Pancreas (tissue), 10 donors: ENCODE measurements around the gene BRDT. TPM values are rescaled to one million over a fixed set of nuclear protein-coding genes. Genes with fewer than 3 reads are reported as not detected.

Experiments used
- ATAC-seq, 4 donors: fragments of 200-7000 bp; cut with Tn5 transposase; one replicate each; pipeline versions ENCODE4 v1.8.0 to v1.9.1; 2020; ENCODE audit warnings: mild to moderate bottlenecking in 4 of 4, moderate library complexity in 4 of 4
- DNase-seq, 6 donors: peaks; one replicate each; pipeline ENCODE4 v3.0.0-alpha.2; 2020
- FAIRE-seq: peaks from 2 replicates; lab custom pipeline; 2012; peaks lifted over from hg19 to GRCh38; lab: Jason Lieb, UNC
- H3K27ac ChIP-seq, 4 donors: fragments of 200-600 bp; sonication (generic); 1 replicate in 3 of 4; 2 replicates in 1 of 4; pipeline versions ENCODE4 v1.5.0 to v1.8.0; 2020
- H3K27me3 ChIP-seq, 4 donors: fragments of 200-600 bp; one replicate each; pipeline ENCODE4 v1.8.0; 2021
- H3K36me3 ChIP-seq, 3 donors: fragments of 200-600 bp; sonication (generic) in 1 of 3; one replicate each; pipeline versions ENCODE4 v1.5.0 to v1.8.0; 2020 to 2021
- H3K4me1 ChIP-seq, 3 donors: fragments of 200-600 bp; one replicate each; pipeline ENCODE4 v1.8.0; 2021
- H3K4me3 ChIP-seq, 4 donors: fragments of 200-600 bp; sonication (generic) in 2 of 4; one replicate each; pipeline versions ENCODE4 v1.5.0 to v1.8.0; 2020 to 2021
- H3K9me3 ChIP-seq, 4 donors: fragments of 200-600 bp; one replicate each; pipeline ENCODE4 v1.8.0; 2021
- WGBS, 2 donors: extraction: QIAGEN DNeasy Blood & Tissue Kit; methylation state at CpG; one replicate each; pipeline ENCODE4 v1.1.7; 2013; 5-methylcytosine and 5-hydroxymethylcytosine counted together
- intact Hi-C, 3 donors: fragments of 100-400 bp; cut with DNase I; formaldehyde crosslinking; loops; one replicate each; pipeline versions ENCODE4 v1.11.1 to v1.14.2; 2022
- polyA plus RNA-seq, 2 donors: library from polyadenylated mRNA; stranded (reverse); fragments of 200-250 nt; gene quantifications; one replicate each; pipeline ENCODE4 v1.2.3, GENCODE V29; 2013
- total RNA-seq, 6 donors: library from RNA; stranded (reverse); fragmentation: NEBNext Ultra II Directional in 4 of 6; extraction: Animal tissue kit (Norgen Biotek cat#: 25700) in 4 of 6; gene quantifications; one replicate each; pipeline versions ENCODE4 v1.2.1 to v1.2.4, GENCODE V29; 2021 to 2023
- TF ChIP-seq, protein P1 (sequence below), 4 donors: fragments of 200-600 bp; sonication (generic) in 3 of 4; IDR thresholded peaks; one replicate each; pipeline versions ENCODE4 v1.5.0 to v1.8.0; 2021; ENCODE audit warnings: antibody characterized with exemption in 4 of 4
- donor health status: healthy with polysubstance abuse.
- donor health status: DM: no; HTN: no; CAD: no; lungs with moderate emphysema.
- donor health status: DM: no; HTN: no; CAD: no.
- donor health status: control.
- donor health status: control.
- donor health status: Bipolar disorder and iron deficiency.
- donor health status: DM: yes; HTN: yes; CAD: no.
- donor health status: DM: no; HTN: no; CAD: no.
- donor health status: DM: no; HTN: no; CAD: no.
- donor health status: DM: yes; HTN: yes; CAD: no.

The BRDT gene
- total and polyA plus RNA-seq, 8 donors: not detected

- H3K4me1 ChIP-seq: no peaks in the 10 kb centered on the region
- H3K4me3 ChIP-seq: no peak overlapping the region
- ATAC-seq (no peak), DNase-seq (no peak), FAIRE-seq (no peak)
- WGBS, 2 donors: 87 to 88% methylated on average over 4 of the region's 4 CpGs
- intact Hi-C loops: loop anchor here (5.0 to 10.0 kb wide), 3 partner anchors 311 to 414 kb away; no protein-coding TSS in a partner anchor
- no peaks in the 10 kb centered on the region for H3K27me3 ChIP-seq
- TF ChIP-seq, protein P1, sequence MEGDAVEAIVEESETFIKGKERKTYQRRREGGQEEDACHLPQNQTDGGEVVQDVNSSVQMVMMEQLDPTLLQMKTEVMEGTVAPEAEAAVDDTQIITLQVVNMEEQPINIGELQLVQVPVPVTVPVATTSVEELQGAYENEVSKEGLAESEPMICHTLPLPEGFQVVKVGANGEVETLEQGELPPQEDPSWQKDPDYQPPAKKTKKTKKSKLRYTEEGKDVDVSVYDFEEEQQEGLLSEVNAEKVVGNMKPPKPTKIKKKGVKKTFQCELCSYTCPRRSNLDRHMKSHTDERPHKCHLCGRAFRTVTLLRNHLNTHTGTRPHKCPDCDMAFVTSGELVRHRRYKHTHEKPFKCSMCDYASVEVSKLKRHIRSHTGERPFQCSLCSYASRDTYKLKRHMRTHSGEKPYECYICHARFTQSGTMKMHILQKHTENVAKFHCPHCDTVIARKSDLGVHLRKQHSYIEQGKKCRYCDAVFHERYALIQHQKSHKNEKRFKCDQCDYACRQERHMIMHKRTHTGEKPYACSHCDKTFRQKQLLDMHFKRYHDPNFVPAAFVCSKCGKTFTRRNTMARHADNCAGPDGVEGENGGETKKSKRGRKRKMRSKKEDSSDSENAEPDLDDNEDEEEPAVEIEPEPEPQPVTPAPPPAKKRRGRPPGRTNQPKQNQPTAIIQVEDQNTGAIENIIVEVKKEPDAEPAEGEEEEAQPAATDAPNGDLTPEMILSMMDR (IDR thresholded peaks at IDR 0.05): no peak
- H3K27ac ChIP-seq: no peak overlapping the region
- no peaks in the 10 kb centered on the region for H3K9me3 ChIP-seq
- H3K36me3 ChIP-seq: no peaks in the 10 kb centered on the region
Observed at GRCh38 chr1:91925644-91926435, 23.4 kb upstream of the BRDT start.

- Histone ChIP-seq H3K9me3 (no peaks in the 10 kb centered on the region), H3K4me3 (no peak overlapping the region), H3K4me1 (no peaks in the 10 kb centered on the region), H3K27me3 (no peaks in the 10 kb centered on the region), H3K36me3 (no peaks in the 10 kb centered on the region), H3K27ac (no peak overlapping the region)
- ATAC-seq: no peak
- no peak for FAIRE-seq
- DNase-seq: no peak
- intact Hi-C loops: loop anchor here (5.0 to 10.0 kb wide), 3 partner anchors 313 to 416 kb away; no protein-coding TSS in a partner anchor
- TF ChIP-seq, protein P1 (IDR thresholded peaks at IDR 0.05): no peak
- 84 to 98% methylated on average over 2 of the region's 2 CpGs for WGBS, 2 donors
Observed at GRCh38 chr1:91928026-91928425, 21.2 kb upstream of the BRDT start.

DNA sequence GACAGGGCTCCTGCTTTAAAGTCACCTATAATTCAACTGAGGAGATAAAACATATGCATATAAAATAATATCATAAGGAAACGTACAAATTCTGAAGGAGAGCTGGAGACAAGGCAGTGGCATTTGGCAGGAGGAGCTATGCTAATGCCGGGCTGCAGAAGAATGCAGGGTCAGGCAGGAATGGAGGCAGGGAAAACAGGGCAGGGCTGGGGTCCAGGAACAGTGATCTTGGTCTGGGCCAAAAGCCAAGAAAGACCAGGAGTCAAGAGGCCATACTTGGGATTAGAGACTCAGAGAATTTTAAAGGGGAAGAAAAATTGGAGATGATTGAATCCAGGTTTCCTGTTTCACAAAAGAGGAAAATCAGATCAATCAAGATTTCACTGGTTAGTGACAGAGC, 20.0 kb upstream of the BRDT start:
- 16% methylated on average over 2 of the region's 2 CpGs for WGBS, 2 donors
- no peaks in the 10 kb centered on the region for H3K9me3 ChIP-seq
- H3K4me1 ChIP-seq: no peaks in the 10 kb centered on the region
- FAIRE-seq (no peak), ATAC-seq (no peak), DNase-seq (no peak)
- H3K36me3 ChIP-seq: no peaks in the 10 kb centered on the region
- no peak overlapping the region for H3K4me3 ChIP-seq
- no peaks in the 10 kb centered on the region for H3K27me3 ChIP-seq
- H3K27ac ChIP-seq: no peak overlapping the region
- intact Hi-C loops: loop anchor here (5.0 to 10.0 kb wide), 3 partner anchors 314 to 417 kb away; no protein-coding TSS in a partner anchor
- TF ChIP-seq, protein P1 (IDR thresholded peaks at IDR 0.05): no peak

- H3K27ac ChIP-seq: no peak overlapping the region
- 92 to 95% methylated on average over 10 of the region's 10 CpGs for WGBS, 2 donors
- DNase-seq: no peak
- no peaks in the 10 kb centered on the region for H3K4me1 ChIP-seq
- FAIRE-seq: no peak
- H3K9me3 ChIP-seq: no peaks in the 10 kb centered on the region
- no peak for ATAC-seq
- H3K4me3 ChIP-seq: no peak overlapping the region
- TF ChIP-seq, protein P1 (IDR thresholded peaks at IDR 0.05): no peak
- no peaks in the 10 kb centered on the region for H3K36me3 ChIP-seq
- intact Hi-C loops: no loop called here
- no peaks in the 10 kb centered on the region for H3K27me3 ChIP-seq
Observed at GRCh38 chr1:91937613-91938012, 11.6 kb upstream of the BRDT start.

GRCh38 chr1:91940496-91940895, 8.7 kb upstream of the BRDT start:
- TF ChIP-seq, protein P1 (IDR thresholded peaks at IDR 0.05): no peak
- ATAC-seq (no peak), FAIRE-seq (no peak), DNase-seq (no peak)
- 65 to 78% methylated on average over 3 of the region's 3 CpGs for WGBS, 2 donors
- Histone ChIP-seq H3K9me3 (no peaks in the 10 kb centered on the region), H3K4me3 (no peak overlapping the region), H3K36me3 (no peaks in the 10 kb centered on the region), H3K27me3 (no peaks in the 10 kb centered on the region), H3K27ac (no peak overlapping the region), H3K4me1 (no peaks in the 10 kb centered on the region)
- intact Hi-C loops: no loop called here
